ENCODE data around the gene ZBTB21. TPM values are rescaled to one million over a fixed set of nuclear protein-coding genes. Genes with fewer than 3 reads are reported as not detected.

The ZBTB21 gene
- total and polyA plus RNA-seq, 12 donors: 1.3 to 15.2 (median 6.1) TPM

DNA sequence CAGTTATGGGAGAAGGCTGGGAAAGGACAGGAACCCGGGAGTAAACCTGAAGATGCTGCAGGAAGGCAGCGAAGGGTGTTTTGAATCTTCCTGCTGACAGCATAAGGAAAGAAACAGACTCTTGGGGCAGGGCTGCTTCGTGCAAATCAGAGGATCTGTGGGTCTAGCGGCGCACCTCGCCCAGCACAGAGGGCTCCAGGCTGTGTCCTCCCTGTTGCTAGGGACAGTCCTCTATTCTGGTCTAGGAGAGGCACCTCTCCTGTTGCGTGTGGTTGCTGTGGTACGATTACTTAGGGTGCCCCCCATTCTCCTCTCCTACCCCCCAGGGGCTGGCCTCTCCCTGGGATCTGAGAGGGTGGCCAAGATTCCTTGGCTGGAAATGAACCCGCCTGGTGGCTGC is 67.7 kb downstream of the ZBTB21 start:
- H3K27me3 ChIP-seq: no peaks in the 10 kb centered on the region
- peaks cover 0 to 42% (median 0%) of the 10 kb centered on the region in 9 donors for H3K36me3 ChIP-seq
- H3K9me3 ChIP-seq: peaks cover 0 to 4% (median 0%) of the 10 kb centered on the region in 11 donors
- intact Hi-C loops (cut with DNase I): loop anchor here in 1 of 10 donors (10.0 kb wide), 1 partner anchor 172 kb away; no protein-coding TSS in a partner anchor
- no peak for ATAC-seq
- WGBS, 2 donors: 85 to 88% methylated on average over 9 of the region's 9 CpGs
- H3K4me3 ChIP-seq: no peak overlapping the region
- H3K27ac ChIP-seq: no peak overlapping the region
- TF ChIP-seq, protein P1, sequence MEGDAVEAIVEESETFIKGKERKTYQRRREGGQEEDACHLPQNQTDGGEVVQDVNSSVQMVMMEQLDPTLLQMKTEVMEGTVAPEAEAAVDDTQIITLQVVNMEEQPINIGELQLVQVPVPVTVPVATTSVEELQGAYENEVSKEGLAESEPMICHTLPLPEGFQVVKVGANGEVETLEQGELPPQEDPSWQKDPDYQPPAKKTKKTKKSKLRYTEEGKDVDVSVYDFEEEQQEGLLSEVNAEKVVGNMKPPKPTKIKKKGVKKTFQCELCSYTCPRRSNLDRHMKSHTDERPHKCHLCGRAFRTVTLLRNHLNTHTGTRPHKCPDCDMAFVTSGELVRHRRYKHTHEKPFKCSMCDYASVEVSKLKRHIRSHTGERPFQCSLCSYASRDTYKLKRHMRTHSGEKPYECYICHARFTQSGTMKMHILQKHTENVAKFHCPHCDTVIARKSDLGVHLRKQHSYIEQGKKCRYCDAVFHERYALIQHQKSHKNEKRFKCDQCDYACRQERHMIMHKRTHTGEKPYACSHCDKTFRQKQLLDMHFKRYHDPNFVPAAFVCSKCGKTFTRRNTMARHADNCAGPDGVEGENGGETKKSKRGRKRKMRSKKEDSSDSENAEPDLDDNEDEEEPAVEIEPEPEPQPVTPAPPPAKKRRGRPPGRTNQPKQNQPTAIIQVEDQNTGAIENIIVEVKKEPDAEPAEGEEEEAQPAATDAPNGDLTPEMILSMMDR (IDR thresholded peaks at IDR 0.05): no peak
- peaks cover 0 to 7% (median under 1%) of the 10 kb centered on the region in 9 donors for H3K4me1 ChIP-seq
- DNase-seq: no peak

GRCh38 chr21:41941941-41942340 is 68.2 kb downstream of the ZBTB21 start:
- no peaks in the 10 kb centered on the region for H3K27me3 ChIP-seq
- no peak overlapping the region for H3K27ac ChIP-seq
- TF ChIP-seq, protein P1 (IDR thresholded peaks at IDR 0.05): no peak
- DNase-seq (no peak), ATAC-seq (no peak)
- peaks cover 0 to 45% (median 0%) of the 10 kb centered on the region in 9 donors for H3K36me3 ChIP-seq
- H3K4me1 ChIP-seq: peaks cover 0 to 4% (median 0%) of the 10 kb centered on the region in 9 donors
- no peak overlapping the region for H3K4me3 ChIP-seq
- H3K9me3 ChIP-seq: peaks cover 0 to 4% (median 0%) of the 10 kb centered on the region in 11 donors
- intact Hi-C loops (cut with DNase I): loop anchor here in 1 of 10 donors (10.0 kb wide), 1 partner anchor 173 kb away; no protein-coding TSS in a partner anchor
- WGBS, 2 donors: 90 to 96% methylated on average over 12 of the region's 12 CpGs

DNA sequence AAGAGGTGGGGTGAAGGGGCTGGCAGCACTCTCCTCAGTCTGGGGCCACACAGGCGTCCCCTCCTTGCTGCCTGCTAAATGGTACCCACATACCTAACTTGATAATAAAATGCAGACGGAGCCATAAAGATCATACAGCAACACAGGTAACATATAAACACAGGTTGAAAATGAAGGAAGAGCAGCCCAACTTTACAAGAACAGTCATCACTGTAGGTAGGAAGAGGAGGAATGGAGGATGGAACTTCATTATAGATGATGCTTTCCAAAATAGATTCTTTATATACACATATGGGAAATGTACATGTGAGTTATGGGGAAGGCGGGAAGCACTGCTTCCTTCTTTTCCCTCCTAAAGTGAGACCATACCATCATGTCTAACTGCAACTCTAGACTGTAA is 69.7 kb downstream of the ZBTB21 start:
- intact Hi-C loops (cut with DNase I): loop anchor here in 1 of 10 donors (10.0 kb wide), 1 partner anchor 174 kb away; no protein-coding TSS in a partner anchor
- TF ChIP-seq, protein P1 (IDR thresholded peaks at IDR 0.05): no peak
- H3K9me3 ChIP-seq: peaks cover 0 to 4% (median 0%) of the 10 kb centered on the region in 11 donors
- WGBS, 2 donors: 98% methylated on average over 3 of the region's 3 CpGs
- ATAC-seq (no peak), DNase-seq (no peak)
- no peaks in the 10 kb centered on the region for H3K27me3 ChIP-seq
- H3K4me3 ChIP-seq: no peak overlapping the region
- H3K27ac ChIP-seq: no peak overlapping the region
- peaks cover 0 to 45% (median 0%) of the 10 kb centered on the region in 9 donors for H3K36me3 ChIP-seq
- no peaks in the 10 kb centered on the region for H3K4me1 ChIP-seq

DNA sequence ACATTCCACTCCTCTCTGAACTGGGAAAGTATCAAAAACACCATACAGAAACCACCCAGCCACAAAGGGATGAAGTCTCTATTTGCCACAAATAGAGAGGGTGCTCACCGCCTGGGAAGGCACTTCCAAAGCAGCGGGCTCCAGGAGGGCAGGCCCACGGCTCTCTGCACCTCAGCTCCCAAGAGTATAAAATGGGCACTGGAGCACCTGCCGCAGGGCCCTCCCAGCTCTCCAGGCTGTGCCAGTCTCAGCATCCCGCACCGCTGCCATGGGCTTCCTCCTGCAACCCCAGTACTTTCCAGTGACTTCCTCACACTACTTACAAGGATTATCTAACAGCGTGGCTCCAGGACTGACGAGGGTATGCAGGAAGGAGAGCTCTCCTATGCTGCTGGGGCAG is 70.8 kb downstream of the ZBTB21 start:
- TF ChIP-seq, protein P1 (IDR thresholded peaks at IDR 0.05): no peak
- no peak overlapping the region for H3K27ac ChIP-seq
- H3K4me1 ChIP-seq: peaks cover 0 to 3% (median under 1%) of the 10 kb centered on the region in 9 donors
- H3K27me3 ChIP-seq: no peaks in the 10 kb centered on the region
- no peaks in the 10 kb centered on the region for H3K9me3 ChIP-seq
- no peak overlapping the region for H3K4me3 ChIP-seq
- H3K36me3 ChIP-seq: peaks cover 0 to 45% (median 0%) of the 10 kb centered on the region in 9 donors
- intact Hi-C loops (cut with DNase I): loop anchor here in 2 of 10 donors (10.0 kb wide), 1 partner anchor 175 kb away; no protein-coding TSS in a partner anchor
- no peak for DNase-seq
- 93 to 97% methylated on average over 8 of the region's 8 CpGs for WGBS, 2 donors
- ATAC-seq: no peak

Other genes starting within 250 kb of the ZBTB21 start
- under 1 TPM in 5 of 10 donors, not detected in 5; 0.05 to 0.12 (median 0.07) TPM for gene RIPK4, start 243.3 kb downstream of the ZBTB21 start, total RNA-seq
- gene RIPK4, start 243.3 kb downstream of the ZBTB21 start, polyA plus RNA-seq: under 1 TPM; 0.04 to 0.15 TPM
- gene PRDM15, start 131.0 kb downstream of the ZBTB21 start, total RNA-seq: 1 to 10 TPM; 2.0 to 5.8 (median 3.2) TPM
- 1 to 10 TPM; 1.0 to 4.1 TPM for gene PRDM15, start 131.0 kb downstream of the ZBTB21 start, polyA plus RNA-seq
- 10 to 100 TPM in 1 of 10 donors, 1 to 10 TPM in 9; 4.5 to 11.1 (median 6.9) TPM for gene C2CD2, start 56.3 kb downstream of the ZBTB21 start, total RNA-seq
- gene C2CD2, start 56.3 kb downstream of the ZBTB21 start, polyA plus RNA-seq: 1 to 10 TPM; 5.2 to 6.1 TPM
- under 1 TPM in 3 of 10 donors, not detected in 7; 0.13 to 0.31 (median 0.25) TPM for gene UMODL1, start 61.0 kb upstream of the ZBTB21 start, total RNA-seq
- gene UMODL1, start 61.0 kb upstream of the ZBTB21 start, polyA plus RNA-seq: not detected
- gene ABCG1, start 208.8 kb upstream of the ZBTB21 start, total RNA-seq: 10 to 100 TPM in 7 of 10 donors, 1 to 10 TPM in 3; 5.5 to 26.2 (median 14.6) TPM
- 10 to 100 TPM; 11.6 to 19.4 TPM for gene ABCG1, start 208.8 kb upstream of the ZBTB21 start, polyA plus RNA-seq

Measured in heart right ventricle (tissue), 16 donors.